ENCODE measurements around the gene GBP4.

DNA sequence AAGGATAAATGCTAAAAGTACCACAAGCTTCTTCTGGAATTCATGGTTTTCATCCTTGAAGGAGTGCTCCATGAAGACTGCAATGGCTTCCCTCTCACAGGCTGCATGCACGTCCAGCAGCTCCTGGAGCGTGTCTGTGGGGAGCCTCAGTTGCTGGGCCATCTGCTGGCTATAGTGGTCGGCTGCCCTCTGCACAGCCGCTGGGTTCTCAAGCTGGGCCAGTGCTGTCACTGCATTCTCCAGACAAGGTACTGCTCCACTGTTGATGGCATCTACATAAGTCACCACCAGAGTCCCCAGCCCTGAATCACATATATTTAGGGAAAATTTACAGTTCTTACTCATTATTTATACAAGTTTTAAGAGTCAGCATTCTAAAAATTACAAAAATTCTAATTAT is 8.7 kb downstream of the GBP4 start:
- TF ChIP-seq, protein P1, sequence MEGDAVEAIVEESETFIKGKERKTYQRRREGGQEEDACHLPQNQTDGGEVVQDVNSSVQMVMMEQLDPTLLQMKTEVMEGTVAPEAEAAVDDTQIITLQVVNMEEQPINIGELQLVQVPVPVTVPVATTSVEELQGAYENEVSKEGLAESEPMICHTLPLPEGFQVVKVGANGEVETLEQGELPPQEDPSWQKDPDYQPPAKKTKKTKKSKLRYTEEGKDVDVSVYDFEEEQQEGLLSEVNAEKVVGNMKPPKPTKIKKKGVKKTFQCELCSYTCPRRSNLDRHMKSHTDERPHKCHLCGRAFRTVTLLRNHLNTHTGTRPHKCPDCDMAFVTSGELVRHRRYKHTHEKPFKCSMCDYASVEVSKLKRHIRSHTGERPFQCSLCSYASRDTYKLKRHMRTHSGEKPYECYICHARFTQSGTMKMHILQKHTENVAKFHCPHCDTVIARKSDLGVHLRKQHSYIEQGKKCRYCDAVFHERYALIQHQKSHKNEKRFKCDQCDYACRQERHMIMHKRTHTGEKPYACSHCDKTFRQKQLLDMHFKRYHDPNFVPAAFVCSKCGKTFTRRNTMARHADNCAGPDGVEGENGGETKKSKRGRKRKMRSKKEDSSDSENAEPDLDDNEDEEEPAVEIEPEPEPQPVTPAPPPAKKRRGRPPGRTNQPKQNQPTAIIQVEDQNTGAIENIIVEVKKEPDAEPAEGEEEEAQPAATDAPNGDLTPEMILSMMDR (IDR thresholded peaks at IDR 0.05), result no peak
- no peak for TF ChIP-seq POLR2A (IDR thresholded peaks at IDR 0.05)
